HEK293 (cell line): ENCODE measurements around the gene HMCN2.

Experiments
- GFI1B ChIP-seq: fragments of 450-650 bp; formaldehyde crosslinking; IDR thresholded peaks from 2 replicates; pipeline ENCODE4 v1.5.1; 2016; ENCODE audit warnings: missing biosample characterization, missing genetic modification characterization
- KLF8 ChIP-seq: fragments of 450-650 bp; formaldehyde crosslinking; IDR thresholded peaks from 2 replicates; pipeline ENCODE4 v1.5.1; 2016; ENCODE audit warnings: missing biosample characterization, missing genetic modification characterization
- MZF1 ChIP-seq: fragments of 450-650 bp; formaldehyde crosslinking; IDR thresholded peaks from 2 replicates; pipeline ENCODE4 v1.5.1; 2017; ENCODE audit warnings: missing biosample characterization, missing genetic modification characterization, borderline replicate concordance
- OSR2 ChIP-seq: fragments of 450-650 bp; formaldehyde crosslinking; IDR thresholded peaks from 2 replicates; pipeline ENCODE4 v1.5.1; 2016; ENCODE audit warnings: missing biosample characterization, missing genetic modification characterization
- ZBTB1 ChIP-seq: fragments of 450-650 bp; formaldehyde crosslinking; IDR thresholded peaks from 2 replicates; pipeline ENCODE4 v1.5.1; 2016; ENCODE audit warnings: missing biosample characterization, missing genetic modification characterization
- ZNF146 ChIP-seq: fragments of 450-650 bp; formaldehyde crosslinking; IDR thresholded peaks from 2 replicates; pipeline ENCODE4 v1.5.1; 2016; ENCODE audit warnings: missing biosample characterization, missing genetic modification characterization
- ZNF223 ChIP-seq: fragments of 450-650 bp; formaldehyde crosslinking; IDR thresholded peaks from 2 replicates; pipeline ENCODE4 v1.5.1; 2016; ENCODE audit warnings: missing biosample characterization, missing genetic modification characterization
- ZNF292 ChIP-seq: fragments of 450-650 bp; formaldehyde crosslinking; IDR thresholded peaks from 2 replicates; pipeline ENCODE4 v1.5.1; 2016; ENCODE audit warnings: low read depth, missing biosample characterization, missing genetic modification characterization, borderline replicate concordance
- ZNF362 ChIP-seq: fragments of 450-650 bp; formaldehyde crosslinking; IDR thresholded peaks from 2 replicates; pipeline ENCODE4 v1.5.1; 2016; ENCODE audit warnings: missing biosample characterization, missing genetic modification characterization
- ZNF48 ChIP-seq: fragments of 450-650 bp; formaldehyde crosslinking; IDR thresholded peaks from 2 replicates; pipeline ENCODE4 v1.5.1; 2016; ENCODE audit warnings: missing biosample characterization, missing genetic modification characterization
- ZNF670 ChIP-seq: fragments of 450-650 bp; formaldehyde crosslinking; IDR thresholded peaks from 2 replicates; pipeline ENCODE4 v1.5.1; 2016; ENCODE audit warnings: missing biosample characterization, missing genetic modification characterization, low read depth
- ZNF701 ChIP-seq: fragments of 450-650 bp; formaldehyde crosslinking; IDR thresholded peaks from 2 replicates; pipeline ENCODE4 v1.5.1; 2016; ENCODE audit warnings: missing biosample characterization, missing genetic modification characterization
- ZNF747 ChIP-seq: fragments of 450-650 bp; formaldehyde crosslinking; IDR thresholded peaks from 2 replicates; pipeline ENCODE4 v1.5.1; 2016; ENCODE audit warnings: missing biosample characterization, missing genetic modification characterization
- ZNF76 ChIP-seq: fragments of 450-650 bp; formaldehyde crosslinking; IDR thresholded peaks from 2 replicates; pipeline ENCODE4; 2016; ENCODE audit warnings: low read depth, missing biosample characterization, missing genetic modification characterization, borderline replicate concordance
- ZNF792 ChIP-seq: fragments of 450-650 bp; formaldehyde crosslinking; IDR thresholded peaks from 2 replicates; pipeline ENCODE4 v1.5.1; 2016; ENCODE audit warnings: missing biosample characterization, missing genetic modification characterization
- TF ChIP-seq, protein P1 (sequence below): fragments of 450-650 bp; formaldehyde crosslinking; IDR thresholded peaks from 2 replicates; pipeline ENCODE4 v1.5.1; 2016; ENCODE audit warnings: missing biosample characterization, missing genetic modification characterization
- TF ChIP-seq, protein P2 (sequence below): fragments of 450-650 bp; formaldehyde crosslinking; conservative IDR thresholded peaks from 2 replicates; pipeline ENCODE4 v1.5.1; 2016; ENCODE audit warnings: low read depth, missing biosample characterization, missing genetic modification characterization
- TF ChIP-seq, protein P3 (sequence below): fragments of 450-650 bp; formaldehyde crosslinking; IDR thresholded peaks from 2 replicates; pipeline ENCODE4 v1.5.1; 2016; ENCODE audit warnings: missing biosample characterization, missing genetic modification characterization
- TF ChIP-seq, protein P4 (sequence below): fragments of 450-650 bp; formaldehyde crosslinking; IDR thresholded peaks from 2 replicates; pipeline ENCODE4 v1.5.1; 2017; ENCODE audit warnings: missing biosample characterization, missing genetic modification characterization
- TF ChIP-seq, protein P5 (sequence below): fragments of 450-650 bp; formaldehyde crosslinking; IDR thresholded peaks from 2 replicates; pipeline ENCODE4 v1.5.1; 2016; ENCODE audit warnings: missing biosample characterization, missing genetic modification characterization, borderline replicate concordance
- TF ChIP-seq, protein P6 (sequence below): fragments of 450-650 bp; formaldehyde crosslinking; IDR thresholded peaks from 2 replicates; pipeline ENCODE4 v1.5.1; 2016; ENCODE audit warnings: missing biosample characterization, missing genetic modification characterization

Gene HMCN2

GRCh38 chr9:130345009-130345896 is 79.7 kb downstream of the HMCN2 start (continued):
- TF ChIP-seq, protein P1, sequence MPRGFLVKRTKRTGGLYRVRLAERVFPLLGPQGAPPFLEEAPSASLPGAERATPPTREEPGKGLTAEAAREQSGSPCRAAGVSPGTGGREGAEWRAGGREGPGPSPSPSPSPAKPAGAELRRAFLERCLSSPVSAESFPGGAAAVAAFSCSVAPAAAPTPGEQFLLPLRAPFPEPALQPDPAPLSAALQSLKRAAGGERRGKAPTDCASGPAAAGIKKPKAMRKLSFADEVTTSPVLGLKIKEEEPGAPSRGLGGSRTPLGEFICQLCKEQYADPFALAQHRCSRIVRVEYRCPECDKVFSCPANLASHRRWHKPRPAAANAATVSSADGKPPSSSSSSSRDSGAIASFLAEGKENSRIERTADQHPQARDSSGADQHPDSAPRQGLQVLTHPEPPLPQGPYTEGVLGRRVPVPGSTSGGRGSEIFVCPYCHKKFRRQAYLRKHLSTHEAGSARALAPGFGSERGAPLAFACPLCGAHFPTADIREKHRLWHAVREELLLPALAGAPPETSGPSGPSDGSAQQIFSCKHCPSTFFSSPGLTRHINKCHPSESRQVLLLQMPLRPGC (tag by site-specific recombination) = no peak
- TF ChIP-seq, protein P2, sequence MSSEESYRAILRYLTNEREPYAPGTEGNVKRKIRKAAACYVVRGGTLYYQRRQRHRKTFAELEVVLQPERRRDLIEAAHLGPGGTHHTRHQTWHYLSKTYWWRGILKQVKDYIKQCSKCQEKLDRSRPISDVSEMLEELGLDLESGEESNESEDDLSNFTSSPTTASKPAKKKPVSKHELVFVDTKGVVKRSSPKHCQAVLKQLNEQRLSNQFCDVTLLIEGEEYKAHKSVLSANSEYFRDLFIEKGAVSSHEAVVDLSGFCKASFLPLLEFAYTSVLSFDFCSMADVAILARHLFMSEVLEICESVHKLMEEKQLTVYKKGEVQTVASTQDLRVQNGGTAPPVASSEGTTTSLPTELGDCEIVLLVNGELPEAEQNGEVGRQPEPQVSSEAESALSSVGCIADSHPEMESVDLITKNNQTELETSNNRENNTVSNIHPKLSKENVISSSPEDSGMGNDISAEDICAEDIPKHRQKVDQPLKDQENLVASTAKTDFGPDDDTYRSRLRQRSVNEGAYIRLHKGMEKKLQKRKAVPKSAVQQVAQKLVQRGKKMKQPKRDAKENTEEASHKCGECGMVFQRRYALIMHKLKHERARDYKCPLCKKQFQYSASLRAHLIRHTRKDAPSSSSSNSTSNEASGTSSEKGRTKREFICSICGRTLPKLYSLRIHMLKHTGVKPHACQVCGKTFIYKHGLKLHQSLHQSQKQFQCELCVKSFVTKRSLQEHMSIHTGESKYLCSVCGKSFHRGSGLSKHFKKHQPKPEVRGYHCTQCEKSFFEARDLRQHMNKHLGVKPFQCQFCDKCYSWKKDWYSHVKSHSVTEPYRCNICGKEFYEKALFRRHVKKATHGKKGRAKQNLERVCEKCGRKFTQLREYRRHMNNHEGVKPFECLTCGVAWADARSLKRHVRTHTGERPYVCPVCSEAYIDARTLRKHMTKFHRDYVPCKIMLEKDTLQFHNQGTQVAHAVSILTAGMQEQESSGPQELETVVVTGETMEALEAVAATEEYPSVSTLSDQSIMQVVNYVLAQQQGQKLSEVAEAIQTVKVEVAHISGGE = no peak
- no peak for TF ChIP-seq ZNF292 (tag by site-specific recombination)
- TF ChIP-seq, protein P3, sequence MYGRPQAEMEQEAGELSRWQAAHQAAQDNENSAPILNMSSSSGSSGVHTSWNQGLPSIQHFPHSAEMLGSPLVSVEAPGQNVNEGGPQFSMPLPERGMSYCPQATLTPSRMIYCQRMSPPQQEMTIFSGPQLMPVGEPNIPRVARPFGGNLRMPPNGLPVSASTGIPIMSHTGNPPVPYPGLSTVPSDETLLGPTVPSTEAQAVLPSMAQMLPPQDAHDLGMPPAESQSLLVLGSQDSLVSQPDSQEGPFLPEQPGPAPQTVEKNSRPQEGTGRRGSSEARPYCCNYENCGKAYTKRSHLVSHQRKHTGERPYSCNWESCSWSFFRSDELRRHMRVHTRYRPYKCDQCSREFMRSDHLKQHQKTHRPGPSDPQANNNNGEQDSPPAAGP (tag by site-specific recombination) = no peak
- no peak for TF ChIP-seq ZNF792 (tag by site-specific recombination)
- TF ChIP-seq OSR2 (tag by site-specific recombination) = no peak
- no peak for TF ChIP-seq ZNF362
- TF ChIP-seq ZNF747 (tag by site-specific recombination) = no peak
- no peak for TF ChIP-seq ZNF223 (tag by site-specific recombination)
- TF ChIP-seq ZNF701 (tag by site-specific recombination) = no peak
- TF ChIP-seq KLF8 (tag by site-specific recombination) = no peak
- no peak for TF ChIP-seq ZBTB1 (tag by site-specific recombination)
- TF ChIP-seq, protein P4, sequence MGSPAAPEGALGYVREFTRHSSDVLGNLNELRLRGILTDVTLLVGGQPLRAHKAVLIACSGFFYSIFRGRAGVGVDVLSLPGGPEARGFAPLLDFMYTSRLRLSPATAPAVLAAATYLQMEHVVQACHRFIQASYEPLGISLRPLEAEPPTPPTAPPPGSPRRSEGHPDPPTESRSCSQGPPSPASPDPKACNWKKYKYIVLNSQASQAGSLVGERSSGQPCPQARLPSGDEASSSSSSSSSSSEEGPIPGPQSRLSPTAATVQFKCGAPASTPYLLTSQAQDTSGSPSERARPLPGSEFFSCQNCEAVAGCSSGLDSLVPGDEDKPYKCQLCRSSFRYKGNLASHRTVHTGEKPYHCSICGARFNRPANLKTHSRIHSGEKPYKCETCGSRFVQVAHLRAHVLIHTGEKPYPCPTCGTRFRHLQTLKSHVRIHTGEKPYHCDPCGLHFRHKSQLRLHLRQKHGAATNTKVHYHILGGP = 0 out of 2 replicates have a peak, but pooled peaks have one; percentile 48
- TF ChIP-seq ZNF76 (tag by site-specific recombination) = 0 out of 2 replicates have a peak, but pooled peaks have one; percentile 2
- TF ChIP-seq ZNF48 (tag by site-specific recombination) = no peak
- no peak for TF ChIP-seq ZNF670 (tag by site-specific recombination)
- TF ChIP-seq MZF1 (tag by site-specific recombination) = no peak
- TF ChIP-seq, protein P5, sequence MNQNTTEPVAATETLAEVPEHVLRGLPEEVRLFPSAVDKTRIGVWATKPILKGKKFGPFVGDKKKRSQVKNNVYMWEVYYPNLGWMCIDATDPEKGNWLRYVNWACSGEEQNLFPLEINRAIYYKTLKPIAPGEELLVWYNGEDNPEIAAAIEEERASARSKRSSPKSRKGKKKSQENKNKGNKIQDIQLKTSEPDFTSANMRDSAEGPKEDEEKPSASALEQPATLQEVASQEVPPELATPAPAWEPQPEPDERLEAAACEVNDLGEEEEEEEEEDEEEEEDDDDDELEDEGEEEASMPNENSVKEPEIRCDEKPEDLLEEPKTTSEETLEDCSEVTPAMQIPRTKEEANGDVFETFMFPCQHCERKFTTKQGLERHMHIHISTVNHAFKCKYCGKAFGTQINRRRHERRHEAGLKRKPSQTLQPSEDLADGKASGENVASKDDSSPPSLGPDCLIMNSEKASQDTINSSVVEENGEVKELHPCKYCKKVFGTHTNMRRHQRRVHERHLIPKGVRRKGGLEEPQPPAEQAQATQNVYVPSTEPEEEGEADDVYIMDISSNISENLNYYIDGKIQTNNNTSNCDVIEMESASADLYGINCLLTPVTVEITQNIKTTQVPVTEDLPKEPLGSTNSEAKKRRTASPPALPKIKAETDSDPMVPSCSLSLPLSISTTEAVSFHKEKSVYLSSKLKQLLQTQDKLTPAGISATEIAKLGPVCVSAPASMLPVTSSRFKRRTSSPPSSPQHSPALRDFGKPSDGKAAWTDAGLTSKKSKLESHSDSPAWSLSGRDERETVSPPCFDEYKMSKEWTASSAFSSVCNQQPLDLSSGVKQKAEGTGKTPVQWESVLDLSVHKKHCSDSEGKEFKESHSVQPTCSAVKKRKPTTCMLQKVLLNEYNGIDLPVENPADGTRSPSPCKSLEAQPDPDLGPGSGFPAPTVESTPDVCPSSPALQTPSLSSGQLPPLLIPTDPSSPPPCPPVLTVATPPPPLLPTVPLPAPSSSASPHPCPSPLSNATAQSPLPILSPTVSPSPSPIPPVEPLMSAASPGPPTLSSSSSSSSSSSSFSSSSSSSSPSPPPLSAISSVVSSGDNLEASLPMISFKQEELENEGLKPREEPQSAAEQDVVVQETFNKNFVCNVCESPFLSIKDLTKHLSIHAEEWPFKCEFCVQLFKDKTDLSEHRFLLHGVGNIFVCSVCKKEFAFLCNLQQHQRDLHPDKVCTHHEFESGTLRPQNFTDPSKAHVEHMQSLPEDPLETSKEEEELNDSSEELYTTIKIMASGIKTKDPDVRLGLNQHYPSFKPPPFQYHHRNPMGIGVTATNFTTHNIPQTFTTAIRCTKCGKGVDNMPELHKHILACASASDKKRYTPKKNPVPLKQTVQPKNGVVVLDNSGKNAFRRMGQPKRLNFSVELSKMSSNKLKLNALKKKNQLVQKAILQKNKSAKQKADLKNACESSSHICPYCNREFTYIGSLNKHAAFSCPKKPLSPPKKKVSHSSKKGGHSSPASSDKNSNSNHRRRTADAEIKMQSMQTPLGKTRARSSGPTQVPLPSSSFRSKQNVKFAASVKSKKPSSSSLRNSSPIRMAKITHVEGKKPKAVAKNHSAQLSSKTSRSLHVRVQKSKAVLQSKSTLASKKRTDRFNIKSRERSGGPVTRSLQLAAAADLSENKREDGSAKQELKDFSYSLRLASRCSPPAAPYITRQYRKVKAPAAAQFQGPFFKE (tag by site-specific recombination) = no peak
- peak; percentile 4; the same call in 1 of the 2 replicates for TF ChIP-seq ZNF146
- no peak for TF ChIP-seq GFI1B (tag by site-specific recombination)
- TF ChIP-seq, protein P6, sequence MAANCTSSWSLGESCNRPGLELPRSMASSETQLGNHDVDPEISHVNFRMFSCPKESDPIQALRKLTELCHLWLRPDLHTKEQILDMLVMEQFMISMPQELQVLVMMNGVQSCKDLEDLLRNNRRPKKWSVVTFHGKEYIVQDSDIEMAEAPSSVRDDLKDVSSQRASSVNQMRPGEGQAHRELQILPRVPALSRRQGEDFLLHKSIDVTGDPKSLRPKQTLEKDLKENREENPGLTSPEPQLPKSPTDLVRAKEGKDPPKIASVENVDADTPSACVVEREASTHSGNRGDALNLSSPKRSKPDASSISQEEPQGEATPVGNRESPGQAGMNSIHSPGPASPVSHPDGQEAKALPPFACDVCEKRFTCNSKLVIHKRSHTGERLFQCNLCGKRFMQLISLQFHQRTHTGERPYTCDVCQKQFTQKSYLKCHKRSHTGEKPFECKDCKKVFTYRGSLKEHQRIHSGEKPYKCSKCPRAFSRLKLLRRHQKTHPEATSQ (tag by site-specific recombination) = no peak
